IMR-90 (cell line): Measurements from ENCODE around the gene BTN2A1. TPM values are rescaled to one million over a fixed set of nuclear protein-coding genes. Genes with fewer than 3 reads are reported as not detected.

Experiments
- ATAC-seq: fragments of 200-7000 bp; cut with Tn5 transposase; 2 replicates; pipeline ENCODE4 v1.9.1; 2020; ENCODE audit warnings: low read depth, mild to moderate bottlenecking, moderate library complexity
- BruUV-seq: library from RNA; stranded (reverse); fragments of 400-500 nt; replicated peaks from 2 replicates; lab custom pipeline; 2021; lab: Mats Ljungman, UMichigan
- CTCF ChIA-PET: fragments of 300-600 bp; formaldehyde crosslinking; extraction: SDS; loops from one replicate; lab custom pipeline; 2021; ENCODE audit warnings: antibody characterized with exemption; lab: Yijun Ruan, JAX
- POLR2A ChIA-PET: fragments of 300-600 bp; sonication (Branson Sonifier 250); formaldehyde crosslinking; loops from one replicate; lab custom pipeline; 2022; ENCODE audit warnings: antibody characterized with exemption; ENCODE audit not compliant: unreplicated experiment; lab: Charles Lee
- DNase-seq: peaks from one replicate; pipeline ENCODE4 v3.0.0; 2013
- H2AFZ ChIP-seq: replicated peaks from 2 replicates; pipeline ENCODE3; 2013; ENCODE audit warnings: low read length, mild to moderate bottlenecking; ENCODE audit not compliant: poor library complexity
- H2AK5ac ChIP-seq: 2 replicates; pipeline ENCODE4 v1.6.1; 2013; ENCODE audit warnings: low read depth, low read length, inconsistent platforms
- H2AK9ac ChIP-seq: replicated peaks from 2 replicates; pipeline ENCODE3; 2013; ENCODE audit warnings: mild to moderate bottlenecking, low read depth, low read length, moderate library complexity; ENCODE audit not compliant: poor library complexity
- H2BK120ac ChIP-seq: 2 replicates; pipeline ENCODE4 v1.6.1; 2013; ENCODE audit warnings: low read depth, low read length, inconsistent platforms
- H2BK15ac ChIP-seq: 3 replicates; pipeline ENCODE4 v1.6.1; 2013; ENCODE audit warnings: low read depth, low read length, inconsistent platforms
- H2BK20ac ChIP-seq: 2 replicates; pipeline ENCODE4 v1.6.1; 2013; ENCODE audit warnings: low read depth, mild to moderate bottlenecking, inconsistent platforms, low read length, moderate library complexity
- H2BK5ac ChIP-seq: 2 replicates; pipeline ENCODE4 v1.6.1; 2013; ENCODE audit warnings: mild to moderate bottlenecking, low read depth, low read length, inconsistent platforms; ENCODE audit not compliant: poor library complexity, severe bottlenecking
- H3K14ac ChIP-seq: replicated peaks from 2 replicates; pipeline ENCODE4 v1.6.1; 2013; ENCODE audit warnings: low read depth, low read length, inconsistent platforms
- H3K18ac ChIP-seq: 2 replicates; pipeline ENCODE4 v1.6.1; 2013; ENCODE audit warnings: low read depth, low read length, control low read depth
- H3K23ac ChIP-seq: 2 replicates; pipeline ENCODE4 v1.6.1; 2013; ENCODE audit warnings: low read depth, low read length, inconsistent platforms
- H3K27ac ChIP-seq: 2 replicates; pipeline ENCODE4 v1.5.1; 2013; ENCODE audit warnings: mild to moderate bottlenecking, control low read depth, low read length; ENCODE audit not compliant: insufficient read depth
- H3K27me3 ChIP-seq: 2 replicates; pipeline ENCODE4 v1.6.1; 2013; ENCODE audit warnings: low read length; ENCODE audit not compliant: control insufficient read depth, insufficient read depth
- H3K36me3 ChIP-seq: 2 replicates; pipeline ENCODE4 v1.6.1; 2013; ENCODE audit warnings: low read length, mixed read lengths; ENCODE audit not compliant: control insufficient read depth, insufficient read depth
- H3K4ac ChIP-seq: 2 replicates; pipeline ENCODE4 v1.6.1; 2013; ENCODE audit warnings: low read depth, low read length, inconsistent platforms
- H3K4me1 ChIP-seq: 2 replicates; pipeline ENCODE4 v1.6.1; 2013; ENCODE audit warnings: low read length, mixed read lengths; ENCODE audit not compliant: control insufficient read depth, insufficient read depth
- H3K4me2 ChIP-seq: 2 replicates; pipeline ENCODE4 v1.6.1; 2013; ENCODE audit warnings: low read depth, mild to moderate bottlenecking, control low read depth, low read length, moderate library complexity
- H3K4me3 ChIP-seq: 2 replicates; pipeline ENCODE4 v1.5.1; 2013; ENCODE audit warnings: low read depth, mild to moderate bottlenecking, control low read depth, low read length, moderate library complexity; ENCODE audit not compliant: insufficient read depth
- H3K56ac ChIP-seq: 2 replicates; pipeline ENCODE4 v1.6.1; 2013; ENCODE audit warnings: low read length, inconsistent platforms; ENCODE audit not compliant: insufficient read depth; ENCODE audit errors: extremely low read depth
- H3K79me1 ChIP-seq, 2 experiments: 2 replicates each; pipeline ENCODE4 v1.6.1; 2013; ENCODE audit warnings: low read length in 2 of 2, inconsistent platforms in 1 of 2, low read depth in 1 of 2
- H3K9ac ChIP-seq: 2 replicates; pipeline ENCODE4 v1.6.1; 2013; ENCODE audit warnings: low read depth, low read length, control low read depth
- H3K9me1 ChIP-seq: 2 replicates; pipeline ENCODE4 v1.6.1; 2013; ENCODE audit warnings: low read length, inconsistent platforms; ENCODE audit not compliant: insufficient read depth
- H3K9me3 ChIP-seq: 2 replicates; pipeline ENCODE4 v1.6.1; 2013; ENCODE audit warnings: low read length; ENCODE audit not compliant: control insufficient read depth, insufficient read depth
- H4K20me1 ChIP-seq: 2 replicates; pipeline ENCODE4 v1.6.1; 2013; ENCODE audit warnings: low read length, inconsistent platforms; ENCODE audit not compliant: insufficient read depth
- H4K5ac ChIP-seq: 2 replicates; pipeline ENCODE4 v1.6.1; 2013; ENCODE audit warnings: mild to moderate bottlenecking, low read depth, low read length, control low read depth
- H4K8ac ChIP-seq, 2 experiments: 2 replicates each; pipeline ENCODE4 v1.6.1; 2013; ENCODE audit warnings: low read depth in 2 of 2, low read length in 2 of 2, control low read depth in 1 of 2, inconsistent platforms in 1 of 2
- H4K91ac ChIP-seq: 2 replicates; pipeline ENCODE4 v1.6.1; 2013; ENCODE audit warnings: low read depth, low read length, inconsistent platforms; ENCODE audit not compliant: insufficient read depth
- CEBPB ChIP-seq: IDR thresholded peaks from 2 replicates; pipeline ENCODE4 v1.6.1; 2012; ENCODE audit warnings: low read depth, low read length, improper control_type of control experiment
- MAFK ChIP-seq: IDR thresholded peaks from 2 replicates; pipeline ENCODE4 v1.6.1; 2012; ENCODE audit warnings: low read depth, low read length, improper control_type of control experiment
- WGBS, 2 experiments: methylation state at CpG; one replicate each; pipeline versions ENCODE4 v1.1.5 to v1.1.7; 2013; ENCODE audit warnings: missing lambda C conversion rate in 2 of 2; ENCODE audit not compliant: insufficient read length in 1 of 2; ENCODE audit errors: extremely low coverage in 2 of 2; 5-methylcytosine and 5-hydroxymethylcytosine counted together
- dilution Hi-C: fragments of 300-500 bp; cut with HindIII; formaldehyde crosslinking; loops from one replicate; pipeline ENCODE4 v1.14.3; 2018; ENCODE audit warnings: low sequenced_read_pairs; ENCODE audit not compliant: unreplicated experiment
- in situ Hi-C: fragments of 300-500 bp; cut with MboI; formaldehyde crosslinking; loops from 3 replicates; pipeline ENCODE4 v1.14.3; 2019; ENCODE audit warnings: low sequenced_read_pairs, inconsistent platforms, mixed read lengths
- intact Hi-C: fragments of 100-400 bp; cut with micrococcal nuclease; formaldehyde crosslinking; loops from 2 replicates; pipeline ENCODE4 v1.10.0; 2022
- polyA plus RNA-seq, 3 experiments: library from polyadenylated mRNA; depleted of rRNA; stranded (reverse); fragments of >200 nt; gene quantifications; 2 replicates each; pipeline ENCODE4 v1.2.3, GENCODE V29; 2012; ENCODE audit warnings: low replicate concordance in 1 of 3
- total RNA-seq: library from RNA; depleted of rRNA; stranded (reverse); fragments of >200 nt; gene quantifications from 2 replicates; pipeline ENCODE4 v1.2.3, GENCODE V29; 2012

BTN2A1 gene
- total and polyA plus RNA-seq, 2 of the 4 experiments (the other 2 are of a cell fraction) = 13.6 to 40.2 TPM

- Histone ChIP-seq H4K20me1 (no peaks in the 10 kb centered on the region), H3K4ac (peak overlapping the region; percentile 45; the same call in 1 of the 2 replicates), H3K4me1 (peaks cover 5% of the 10 kb centered on the region), H3K9ac (peak overlapping the region; percentile 99), H2BK20ac (no peak overlapping the region), H2AFZ (no peak overlapping the region), H3K36me3 (peaks cover 19% of the 10 kb centered on the region), H2AK9ac (peak overlapping the region; percentile 71), H3K56ac (no peak overlapping the region), H4K5ac (no peak overlapping the region), H3K14ac (peak overlapping the region; percentile 72), H3K23ac (no peak overlapping the region; the same call in 1 of the 2 replicates), H3K9me3 (no peaks in the 10 kb centered on the region), H3K79me1 (peaks cover 18 to 51% of the 10 kb centered on the region in 2 experiments; a peak in 3 of 4 replicates), H2BK15ac (no peak overlapping the region), H2AK5ac (no peak overlapping the region), H2BK5ac (no peak overlapping the region), H3K18ac (no peak overlapping the region), H3K4me3 (peak overlapping the region; percentile 81; the same call in 1 of the 2 replicates), H3K4me2 (peak overlapping the region; percentile 68), H4K8ac (peak overlapping the region; percentile 13 to 84; a peak in 2 of 4 replicates), H4K91ac (no peak overlapping the region), H3K9me1 (peaks cover 21% of the 10 kb centered on the region), H3K27me3 (no peaks in the 10 kb centered on the region), H2BK120ac (no peak overlapping the region), H3K27ac (no peak overlapping the region)
- BruUV-seq = no TSS peak
- TF ChIP-seq CEBPB (no peak), MAFK (peak; percentile 47)
- WGBS, 2 experiments = no CpG with 5 or more reads among the region's 3 CpGs
- intact Hi-C loops = loop anchor here (5.0 kb wide), 2 partner anchors 80 to 100 kb away; no protein-coding TSS in a partner anchor
- in situ Hi-C loops = no loop called here
- dilution Hi-C loops = no loop called here
- POLR2A ChIA-PET = no interaction called here
- CTCF ChIA-PET = no interaction called here
- ATAC-seq (no peak), DNase-seq (no peak)
These were observed 35.4 kb upstream of the BTN2A1 start for GRCh38 chr6:26422329-26422728.
